HUDEP-2 (cell line): ENCODE measurements around the gene SVIL.

Experiments
- DNase-seq, 76 experiments: peaks; one replicate each; lab custom pipeline; 2025; ENCODE audit not compliant: unreplicated experiment in 76 of 76; lab: John Stamatoyannopoulos, UW

SVIL gene

DNA sequence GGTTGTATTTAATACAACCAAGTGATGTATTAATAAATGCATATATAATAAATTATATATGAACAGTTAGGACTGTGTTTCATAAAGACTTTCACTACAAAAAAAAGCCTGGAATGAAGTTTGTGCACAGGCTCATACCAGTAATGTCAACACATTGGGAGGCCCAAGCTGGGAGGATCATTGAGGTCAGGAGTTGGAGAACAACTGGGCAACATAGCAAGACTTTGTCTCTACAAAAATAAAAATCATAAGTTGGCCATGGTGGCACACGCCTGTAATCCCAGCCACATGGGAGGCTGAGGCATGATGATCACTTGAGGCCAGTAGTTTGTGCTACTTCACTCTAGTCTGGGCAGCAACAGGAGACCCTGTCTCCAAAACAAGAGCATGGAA lies 15.8 kb upstream of the SVIL start:
- no peak for DNase-seq

DNA sequence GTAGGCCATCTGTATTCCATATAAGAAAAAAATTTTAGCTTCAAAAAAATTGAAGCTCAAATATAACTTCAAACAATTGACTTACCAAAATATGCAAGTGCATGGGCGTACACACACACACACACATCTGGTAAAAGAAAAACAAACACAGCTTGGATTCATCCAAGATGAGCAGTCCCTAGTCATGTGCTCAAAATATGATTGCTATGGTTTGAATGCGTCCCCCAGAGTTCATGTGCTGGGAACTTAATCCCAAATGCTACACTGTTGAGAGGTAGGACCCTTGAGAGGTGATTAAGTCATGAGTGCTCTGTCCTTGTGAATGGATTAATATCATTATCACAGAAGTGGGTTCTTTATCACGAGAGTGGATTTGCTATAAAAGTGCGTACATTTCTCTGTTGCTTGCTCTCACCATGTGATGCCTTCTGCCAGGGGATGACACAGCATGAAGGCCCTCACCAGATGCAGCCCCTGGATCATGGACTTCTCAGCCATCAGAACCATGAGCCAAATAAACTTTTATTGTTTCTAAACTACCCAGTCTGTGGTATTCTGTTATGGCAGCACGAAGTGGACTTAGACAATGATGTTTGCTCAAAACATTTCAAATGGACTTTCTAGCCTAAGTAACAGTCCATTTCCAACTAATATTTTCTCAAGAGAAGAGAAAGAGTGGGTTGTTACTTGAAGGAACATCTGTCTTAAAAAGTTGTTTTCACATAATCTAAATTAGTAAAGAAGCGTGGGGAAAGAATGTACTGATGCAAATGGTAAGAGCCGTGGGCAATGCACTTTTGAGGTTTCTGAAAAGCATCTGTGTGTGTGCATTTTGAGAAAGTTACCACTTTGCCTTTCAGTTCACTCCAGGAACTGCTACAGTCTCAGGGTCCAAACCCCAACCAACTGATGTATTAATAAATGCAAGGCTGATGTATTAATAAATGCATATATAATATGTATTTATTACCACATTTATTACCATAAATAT lies 15.1 kb upstream of the SVIL start:
- DNase-seq, result no peak

- DNase-seq, result no peak
Measured at GRCh38 chr10:29648983-29649268, 14.2 kb upstream of the SVIL start.

- DNase-seq, result no peak
Measured at GRCh38 chr10:29648114-29648982, 13.6 kb upstream of the SVIL start.

GRCh38 chr10:29647478-29647877 lies 12.7 kb upstream of the SVIL start:
- DNase-seq, result no peak

- no peak for DNase-seq
Measured at GRCh38 chr10:29646960-29647461, 12.2 kb upstream of the SVIL start.

- DNase-seq, result no peak
Measured at GRCh38 chr10:29646238-29646902, 11.6 kb upstream of the SVIL start.

DNA sequence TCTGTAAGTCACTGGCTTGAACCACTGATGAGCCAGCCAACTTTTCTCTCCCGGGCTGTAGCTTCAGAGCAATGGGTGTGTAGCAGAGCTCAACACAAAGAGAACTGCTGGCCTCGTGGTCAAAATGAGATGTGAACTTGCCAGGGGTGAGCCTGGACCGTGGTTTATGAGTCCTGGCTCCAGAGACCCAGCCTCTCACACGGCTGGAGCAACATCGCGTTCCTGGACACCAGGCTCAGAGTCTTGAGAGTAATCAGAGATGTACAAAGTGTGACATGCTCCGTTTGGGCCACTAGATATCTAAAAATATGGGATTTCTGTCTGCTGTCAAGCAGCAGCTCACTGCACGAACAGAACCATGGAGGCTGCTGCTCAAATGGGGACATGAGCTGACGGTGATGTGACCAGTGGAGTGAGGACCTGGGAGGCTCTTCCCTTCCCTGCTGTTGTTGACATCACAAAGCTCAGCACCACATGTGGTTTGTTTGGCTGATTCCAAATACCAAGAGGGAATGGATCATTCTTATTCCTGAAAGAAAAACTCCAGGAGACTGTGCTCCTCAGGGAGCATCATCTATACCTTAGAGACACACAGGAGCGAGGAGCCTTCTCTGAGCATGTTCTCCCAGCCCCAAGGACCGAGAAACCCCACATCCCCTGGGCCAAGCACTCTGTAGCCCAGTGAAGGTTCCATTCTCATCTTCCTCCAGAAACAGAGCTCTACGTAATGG lies 9.2 kb upstream of the SVIL start:
- no peak for DNase-seq

DNA sequence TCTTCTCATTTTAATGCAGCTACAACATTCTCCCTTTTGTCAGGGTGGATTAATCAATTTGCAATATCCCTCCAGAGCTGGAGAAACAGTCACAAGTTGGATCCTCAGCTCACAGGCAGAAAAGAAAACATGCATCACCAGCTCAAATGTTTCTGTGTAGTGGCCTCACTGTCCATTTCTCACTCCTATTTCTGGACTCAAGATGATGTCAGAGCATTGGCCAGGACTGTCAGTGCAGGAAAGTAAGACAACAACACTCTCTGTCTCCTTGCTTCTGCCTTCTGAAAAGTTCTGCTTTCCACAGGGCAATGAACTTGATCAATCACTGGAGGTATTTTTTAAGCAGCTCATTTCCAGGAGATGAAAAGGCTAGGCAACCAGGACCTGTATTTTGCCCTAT lies 8.2 kb upstream of the SVIL start:
- DNase-seq, result no peak

DNA sequence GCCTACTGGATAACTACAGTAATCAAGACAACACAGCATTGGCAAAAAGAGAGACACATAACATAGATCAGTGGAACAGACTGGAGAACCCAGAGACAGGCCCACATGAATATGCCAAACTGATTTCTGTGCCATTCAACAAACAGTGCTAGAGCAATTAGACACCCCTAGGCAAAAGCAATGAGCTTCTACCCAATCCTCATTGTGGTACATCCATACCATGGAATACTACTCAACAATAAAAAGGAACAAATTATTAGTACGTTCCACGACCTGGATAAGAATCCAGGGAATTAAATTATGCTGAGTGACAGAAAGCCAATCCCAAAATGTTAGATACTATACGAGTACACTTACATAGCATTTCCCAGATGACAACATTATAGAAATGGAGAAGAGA lies 2.8 kb upstream of the SVIL start:
- DNase-seq, result no peak

GRCh38 chr10:29636178-29636577 lies 1.4 kb upstream of the SVIL start:
- no peak for DNase-seq

GRCh38 chr10:29635711-29636144 lies 957 bp upstream of the SVIL start:
- no peak for DNase-seq

DNA sequence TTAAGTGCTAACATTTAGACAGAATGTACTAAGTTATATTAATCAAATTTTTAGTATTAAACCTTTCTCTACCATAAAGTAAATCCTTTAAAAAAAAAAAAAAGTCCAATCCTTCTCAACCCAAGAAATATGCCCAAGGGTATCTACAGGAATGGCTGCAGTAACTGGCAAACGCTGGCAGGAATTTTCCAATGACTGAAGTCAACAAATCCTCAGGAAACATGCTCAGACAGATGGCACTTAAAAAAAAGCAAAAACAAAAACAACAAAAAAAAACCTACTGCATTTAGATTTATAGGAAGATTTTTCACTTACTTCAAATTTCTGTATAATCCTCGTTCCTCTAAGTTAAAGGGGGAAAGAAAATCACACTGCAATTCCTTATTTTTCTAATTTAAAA lies 666 bp downstream of the SVIL start:
- DNase-seq, result no peak

DNA sequence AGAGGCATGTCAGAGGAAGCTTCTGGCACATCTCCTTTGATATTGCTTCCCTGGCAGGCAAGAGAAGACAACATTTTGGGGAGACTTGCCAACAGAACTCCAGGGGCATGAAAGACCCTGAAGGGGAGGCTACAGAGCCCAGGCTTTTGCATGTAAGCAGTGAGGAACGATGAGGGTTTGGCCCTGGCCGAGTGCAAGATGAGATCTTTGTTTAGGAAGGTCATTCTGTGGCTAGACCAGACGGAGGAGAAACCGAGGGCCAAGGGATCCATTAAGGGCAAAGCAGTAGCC lies 3.8 kb downstream of the SVIL start:
- DNase-seq, result no peak

- no peak for DNase-seq
Measured at GRCh38 chr10:29630205-29631048, 4.3 kb downstream of the SVIL start.

- no peak for DNase-seq
Measured at GRCh38 chr10:29628912-29629526, 5.8 kb downstream of the SVIL start.

- no peak for DNase-seq
Measured at GRCh38 chr10:29628311-29628710, 6.5 kb downstream of the SVIL start.

DNA sequence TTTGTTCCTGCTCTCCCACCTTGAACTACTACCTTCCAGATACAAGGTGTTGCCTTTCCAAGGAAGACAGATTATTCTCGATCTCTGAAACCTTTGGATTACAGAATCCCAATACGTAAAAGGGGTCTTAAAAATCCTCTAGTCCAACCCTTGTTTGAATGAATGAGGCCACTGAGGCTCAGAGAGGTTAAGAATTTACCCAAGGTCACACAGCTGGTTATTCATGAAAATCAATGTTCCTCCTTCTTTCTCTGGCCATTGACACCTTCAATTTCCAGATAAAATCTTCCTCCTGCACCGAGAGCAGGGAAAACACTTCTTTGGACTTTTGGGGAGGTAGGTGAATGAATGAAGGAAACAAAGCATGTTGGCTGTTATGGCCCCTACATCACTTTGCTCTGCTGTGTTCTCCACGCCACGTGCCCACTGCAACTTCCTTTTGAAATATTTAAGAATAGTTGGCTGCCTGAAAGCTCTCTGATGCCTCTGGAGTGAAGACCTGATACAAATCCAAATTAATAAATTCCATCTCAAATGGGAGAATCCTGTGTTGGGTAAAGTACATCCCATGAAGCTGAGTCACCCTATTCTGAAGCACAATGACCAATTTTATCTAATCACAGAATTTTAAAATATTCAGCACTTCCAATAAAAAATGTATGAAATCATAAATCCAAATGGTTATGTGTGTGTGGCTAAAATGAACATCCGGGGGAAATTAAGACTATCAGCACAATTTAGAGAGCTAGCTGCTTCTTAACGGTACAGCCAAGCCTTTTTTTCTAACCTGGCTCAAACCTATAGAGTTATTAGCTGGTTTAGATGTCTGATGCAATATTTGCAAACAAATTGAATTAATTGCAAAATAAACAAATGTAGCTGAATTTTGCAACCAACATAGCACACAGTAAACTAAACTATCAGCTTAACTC lies 7.3 kb downstream of the SVIL start:
- DNase-seq, result no peak
